Measurements from ENCODE around the gene TFF2. TPM values are rescaled to one million over a fixed set of nuclear protein-coding genes. Genes with fewer than 3 reads are reported as not detected.

Gene TFF2
- polyA plus RNA-seq, 1 donor (not counting 4 experiments of a cell fraction or from before 2014, with no cell fraction given), result not detected

- peaks cover 27% of the 10 kb centered on the region for H3K27me3 ChIP-seq (ENCODE audit: control insufficient read depth, extremely low read depth, insufficient read depth, low read length)
- no peaks in the 10 kb centered on the region for H3K36me3 ChIP-seq (ENCODE audit: control insufficient read depth in 2 of 2, extremely low read depth in 1 of 2, insufficient read depth in 2 of 2, low read length in 2 of 2)
- H3K9me3 ChIP-seq (ENCODE audit: control insufficient read depth, low read depth, low read length), result no peaks in the 10 kb centered on the region
- TF ChIP-seq EZH2 (IDR thresholded peaks at IDR 0.05; ENCODE audit: low read length), result no peak
- TF ChIP-seq CTCF (optimal IDR thresholded peaks at IDR 0.05 in 1 of 3, IDR thresholded peaks at IDR 0.05 in 1 of 3, conservative IDR thresholded peaks at IDR 0.05 in 1 of 3; ENCODE audit: extremely low read depth in 1 of 3, insufficient read depth in 2 of 3, low read length in 3 of 3), result no peak
- H3K4me3 ChIP-seq (ENCODE audit: control insufficient read depth in 2 of 3, extremely low read depth in 1 of 3, insufficient read depth in 2 of 3, low read depth in 1 of 3, low read length in 3 of 3), result no peak overlapping the region
- H4K20me1 ChIP-seq (ENCODE audit: control insufficient read depth, extremely low read depth, insufficient read depth, low read length), result no peaks in the 10 kb centered on the region
- no peaks in the 10 kb centered on the region for H3K4me1 ChIP-seq (ENCODE audit: control insufficient read depth, extremely low read depth, insufficient read depth, low read length)
- no peak overlapping the region for H2AFZ ChIP-seq (ENCODE audit: control insufficient read depth, low read length)
- H3K27ac ChIP-seq (ENCODE audit: control insufficient read depth, insufficient read depth, low read length), result no peak overlapping the region
- H3K4me2 ChIP-seq (ENCODE audit: control insufficient read depth, extremely low read depth, insufficient read depth, low read depth, low read length), result no peak overlapping the region
- no peak overlapping the region for H3K9ac ChIP-seq (ENCODE audit: control insufficient read depth, extremely low read depth, insufficient read depth, low read length)
- H3K9me1 ChIP-seq (ENCODE audit: control insufficient read depth, extremely low read depth, insufficient read depth, low read length), result no peaks in the 10 kb centered on the region
- H3K79me2 ChIP-seq (ENCODE audit: control insufficient read depth, insufficient read depth, low read length), result no peaks in the 10 kb centered on the region
- dilution Hi-C loops (cut with MboI; ENCODE audit: extremely low pct_ligation_motif_present, low sequenced_read_pairs), result no loop called here
- DNase-seq (ENCODE audit: low read depth, low spot score) (no peak), FAIRE-seq (no peak)
Measured at GRCh38 chr21:42377211-42377950, 26.6 kb upstream of the TFF2 start.

DNA sequence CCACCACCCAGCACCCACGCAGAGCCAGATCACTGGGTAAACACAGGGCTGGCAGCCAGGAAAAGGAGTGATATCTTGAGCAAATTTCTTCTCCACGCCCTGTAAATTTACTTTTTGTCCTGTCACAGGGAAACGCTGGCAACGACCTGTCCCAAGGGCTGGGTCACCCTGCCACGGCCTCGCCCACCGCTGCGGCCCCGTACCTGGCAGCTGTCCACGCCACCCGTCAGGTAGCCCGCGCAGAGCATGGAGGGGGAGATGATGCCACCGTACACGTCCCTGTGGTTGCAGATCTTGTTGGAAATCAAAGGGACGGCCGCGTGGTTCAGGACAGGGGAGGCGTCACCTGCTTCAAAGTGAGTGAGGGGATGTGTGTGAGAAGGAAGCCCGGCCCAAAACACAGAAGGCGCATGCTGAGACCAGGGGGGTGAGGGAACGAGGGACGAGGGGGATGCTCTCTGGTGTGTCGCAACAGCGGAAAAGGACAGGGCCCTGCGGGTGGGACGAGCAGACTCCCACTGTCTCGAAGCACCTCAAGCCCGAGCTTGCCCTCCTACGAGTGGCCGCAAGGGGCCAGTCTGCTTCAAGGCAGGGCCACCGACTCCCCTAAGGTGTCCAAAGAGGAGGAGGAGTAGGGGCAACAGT, 25.7 kb upstream of the TFF2 start:
- no peak for DNase-seq (ENCODE audit: low read depth, low spot score)
- no peaks in the 10 kb centered on the region for H3K4me1 ChIP-seq (ENCODE audit: control insufficient read depth, extremely low read depth, insufficient read depth, low read length)
- no peak overlapping the region for H3K4me2 ChIP-seq (ENCODE audit: control insufficient read depth, extremely low read depth, insufficient read depth, low read depth, low read length)
- dilution Hi-C loops (cut with MboI; ENCODE audit: extremely low pct_ligation_motif_present, low sequenced_read_pairs), result no loop called here
- H3K27ac ChIP-seq (ENCODE audit: control insufficient read depth, insufficient read depth, low read length), result no peak overlapping the region
- no peaks in the 10 kb centered on the region for H3K9me1 ChIP-seq (ENCODE audit: control insufficient read depth, extremely low read depth, insufficient read depth, low read length)
- no peaks in the 10 kb centered on the region for H3K36me3 ChIP-seq (ENCODE audit: control insufficient read depth in 2 of 2, extremely low read depth in 1 of 2, insufficient read depth in 2 of 2, low read length in 2 of 2)
- no peaks in the 10 kb centered on the region for H3K9me3 ChIP-seq (ENCODE audit: control insufficient read depth, low read depth, low read length)
- no peaks in the 10 kb centered on the region for H4K20me1 ChIP-seq (ENCODE audit: control insufficient read depth, extremely low read depth, insufficient read depth, low read length)
- no peak overlapping the region for H2AFZ ChIP-seq (ENCODE audit: control insufficient read depth, low read length)
- no peaks in the 10 kb centered on the region for H3K79me2 ChIP-seq (ENCODE audit: control insufficient read depth, insufficient read depth, low read length)
- H3K27me3 ChIP-seq (ENCODE audit: control insufficient read depth, extremely low read depth, insufficient read depth, low read length), result peaks cover 27% of the 10 kb centered on the region
- no peak for TF ChIP-seq CTCF (optimal IDR thresholded peaks at IDR 0.05 in 1 of 3, IDR thresholded peaks at IDR 0.05 in 1 of 3, conservative IDR thresholded peaks at IDR 0.05 in 1 of 3; ENCODE audit: extremely low read depth in 1 of 3, insufficient read depth in 2 of 3, low read length in 3 of 3)
- TF ChIP-seq EZH2 (IDR thresholded peaks at IDR 0.05; ENCODE audit: low read length), result no peak
- H3K9ac ChIP-seq (ENCODE audit: control insufficient read depth, extremely low read depth, insufficient read depth, low read length), result no peak overlapping the region
- no peak overlapping the region for H3K4me3 ChIP-seq (ENCODE audit: control insufficient read depth in 2 of 3, extremely low read depth in 1 of 3, insufficient read depth in 2 of 3, low read depth in 1 of 3, low read length in 3 of 3)
- FAIRE-seq, result no peak

Measured in keratinocyte (primary cell).